ENCODE data around the gene MKRN2. TPM values are rescaled to one million over a fixed set of nuclear protein-coding genes. Genes with fewer than 3 reads are reported as not detected.
"Not testable (repeated sequence)": the region's sequence is repeated elsewhere in the genome, so short reads cannot be mapped to it uniquely, and the experiment has no call there.

Gene MKRN2
- total RNA-seq, 1 experiment from 2014 or later, result 10.8 TPM

DNA sequence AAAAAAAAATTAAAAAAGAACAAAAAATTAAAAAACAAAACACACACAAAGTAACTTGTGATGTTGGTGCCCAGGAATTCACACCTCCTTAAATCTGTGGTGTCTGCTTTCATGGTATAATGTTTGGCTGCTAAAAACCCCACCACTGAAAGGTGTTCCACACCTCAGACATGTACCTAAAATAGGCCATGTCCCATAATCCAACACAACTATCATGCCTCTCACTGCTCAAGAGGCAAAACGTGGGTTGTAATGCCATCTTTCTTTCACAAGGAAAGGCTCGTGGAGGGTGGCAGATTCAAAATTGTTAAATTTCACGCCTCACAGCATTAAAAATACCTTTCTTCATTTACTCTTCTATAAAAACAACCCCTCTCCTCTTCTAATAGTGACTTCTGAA, 29.5 kb downstream of the MKRN2 start:
- no peak for DNase-seq (ENCODE audit: low spot score)

DNA sequence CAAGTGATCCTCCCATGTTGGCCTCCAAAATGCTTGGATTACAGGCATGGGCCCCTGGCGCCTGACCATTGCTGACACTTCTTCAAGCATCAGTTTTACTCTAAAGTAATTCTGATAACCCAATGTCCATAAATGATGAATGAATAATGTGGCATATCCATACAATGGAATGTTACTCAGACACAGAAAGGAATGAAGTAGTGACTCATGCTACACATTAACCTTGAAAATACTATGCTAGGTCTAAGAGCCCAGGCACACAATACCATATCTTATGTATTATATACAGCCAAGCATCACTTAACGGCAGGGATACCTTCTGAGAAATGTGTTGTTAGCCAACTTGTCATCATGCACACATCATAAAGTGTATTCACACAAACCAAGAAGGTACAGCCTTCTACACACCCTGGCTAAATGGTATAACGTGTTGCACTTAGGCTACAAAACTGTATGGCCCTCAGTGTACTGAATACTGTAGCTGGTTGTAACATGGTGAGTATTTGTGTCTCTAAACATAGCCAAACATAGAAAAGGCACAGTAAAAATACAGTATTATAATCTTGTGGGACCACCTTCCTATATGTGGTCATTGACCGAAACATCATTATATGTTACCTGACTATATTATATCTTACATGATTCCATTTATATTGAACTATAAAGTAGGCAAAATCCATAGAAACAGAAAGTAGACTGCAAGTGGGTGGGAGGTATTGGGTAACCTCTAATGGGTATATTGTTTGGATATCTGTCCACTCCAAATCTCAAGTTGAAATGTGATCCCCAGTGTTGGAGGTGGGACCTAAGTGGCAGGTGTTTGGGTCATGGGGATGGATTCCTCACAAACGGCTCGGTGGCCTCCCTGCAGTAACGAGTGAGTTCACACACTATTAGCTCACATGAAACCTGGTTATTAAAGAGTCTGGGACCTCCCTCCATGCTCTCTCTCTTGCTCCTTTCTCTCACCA, 31.4 kb downstream of the MKRN2 start:
- DNase-seq (ENCODE audit: low spot score), result no peak

DNA sequence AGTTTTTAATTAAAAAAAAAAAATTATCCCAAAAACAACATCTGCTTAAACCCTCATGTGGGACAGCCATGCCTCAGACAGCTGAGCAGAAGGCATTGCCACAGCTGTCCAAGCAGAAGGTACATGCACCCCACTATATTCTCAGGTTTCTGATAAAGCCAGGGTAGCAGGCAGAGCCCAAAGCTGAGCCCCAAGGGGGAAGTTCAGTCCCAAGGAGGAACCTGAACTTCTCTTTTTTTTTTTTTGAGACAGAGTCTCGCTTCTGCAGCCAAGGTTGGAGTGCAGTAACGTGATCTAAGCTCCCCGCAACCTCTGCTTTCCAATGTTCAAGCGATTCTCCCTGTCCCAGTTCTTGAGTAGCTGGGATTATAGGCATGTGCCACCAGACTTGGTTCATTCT, 33.2 kb downstream of the MKRN2 start:
- no peak for DNase-seq (ENCODE audit: low spot score)

DNA sequence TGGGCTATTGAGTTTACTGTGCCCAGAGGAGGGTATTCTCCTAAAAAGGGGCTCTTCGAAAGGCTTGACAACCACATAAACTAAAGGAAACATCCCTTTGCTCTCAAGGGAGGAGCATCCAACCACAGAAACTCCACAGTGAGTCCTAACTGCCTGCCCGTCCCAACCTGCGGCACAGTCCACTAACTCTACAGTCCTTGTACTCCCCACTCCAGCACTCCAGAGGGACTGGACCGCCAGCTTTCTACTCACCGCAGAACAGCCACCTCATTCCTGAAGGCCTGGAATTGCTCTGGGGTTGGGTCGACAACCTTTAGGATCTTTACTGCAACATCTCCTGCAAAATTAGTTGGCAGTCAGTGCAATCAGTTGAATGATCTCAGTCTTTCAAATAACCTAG, 34.6 kb downstream of the MKRN2 start:
- no peak for DNase-seq (ENCODE audit: low spot score)

DNA sequence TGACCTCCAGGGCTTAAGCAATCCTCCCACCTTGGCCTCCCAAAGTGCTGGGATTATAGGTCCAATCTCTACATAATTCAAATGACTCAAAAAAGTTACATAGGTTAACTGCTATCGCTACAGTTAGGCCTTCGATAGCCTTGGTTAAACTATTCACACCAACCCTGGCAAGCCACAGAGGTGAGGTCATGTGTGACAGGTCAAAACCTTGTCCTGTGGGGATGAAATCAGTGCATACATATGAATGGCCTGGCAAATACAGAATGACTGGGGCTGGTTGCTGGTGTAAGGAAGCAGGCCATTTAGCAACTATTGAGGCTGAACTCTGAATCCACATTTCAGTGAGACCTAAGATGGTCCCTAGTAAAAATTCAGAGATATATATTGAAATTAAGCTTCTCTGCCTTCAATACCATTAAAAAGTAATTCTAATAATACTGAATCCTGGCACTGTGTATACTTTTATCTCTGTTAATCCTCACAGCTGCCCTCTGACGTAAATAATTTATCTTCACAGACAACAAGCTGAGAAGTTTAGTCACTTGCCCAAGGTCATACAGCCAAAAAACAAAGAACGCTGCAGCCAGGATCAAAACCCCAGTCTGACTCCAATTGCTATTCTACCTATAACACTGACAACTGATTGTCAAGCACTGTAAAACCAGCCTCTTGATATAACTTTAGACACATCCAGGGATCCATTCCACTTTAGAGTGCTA, 35.3 kb downstream of the MKRN2 start:
- DNase-seq (ENCODE audit: low spot score), result no peak

DNA sequence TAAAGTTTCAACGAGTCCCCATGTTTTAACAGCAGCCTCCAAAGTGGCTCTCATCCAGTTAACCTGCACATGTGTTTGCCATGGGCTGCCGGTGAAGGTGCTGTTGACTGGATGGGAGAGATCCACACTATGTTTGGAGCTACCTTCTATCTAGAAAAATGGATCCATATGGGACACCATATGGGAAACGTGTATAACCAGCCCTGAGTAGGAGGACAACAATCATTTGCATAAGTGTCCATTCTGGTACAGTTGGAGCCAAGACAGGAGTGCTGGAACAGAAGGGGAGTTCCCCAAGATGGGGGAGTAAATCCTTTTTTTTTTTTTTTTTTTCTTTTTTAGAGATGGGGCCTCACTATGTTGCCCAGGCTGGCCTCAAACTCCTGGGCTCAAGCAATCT, 36.6 kb downstream of the MKRN2 start:
- no peak for DNase-seq (ENCODE audit: low spot score)

DNA sequence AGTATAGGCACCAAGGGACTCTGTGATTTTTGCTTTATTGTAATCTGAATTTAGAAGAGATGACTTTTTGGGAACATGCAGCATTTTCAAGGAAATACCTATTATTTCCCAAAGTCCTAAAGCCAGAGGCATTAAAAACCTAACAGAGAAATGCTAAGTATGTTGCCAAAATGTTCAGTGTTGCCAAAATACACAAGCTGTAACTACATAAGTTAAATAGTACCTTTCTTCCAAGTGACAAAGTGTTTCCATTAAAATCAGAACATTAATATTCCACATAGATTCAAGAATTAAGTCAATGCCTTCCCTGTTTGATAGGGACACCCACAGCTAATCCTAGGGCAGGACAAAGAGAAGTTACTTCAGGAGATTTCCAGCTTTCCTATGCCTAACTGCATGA, 42.0 kb downstream of the MKRN2 start:
- DNase-seq (ENCODE audit: low spot score), result no peak

DNA sequence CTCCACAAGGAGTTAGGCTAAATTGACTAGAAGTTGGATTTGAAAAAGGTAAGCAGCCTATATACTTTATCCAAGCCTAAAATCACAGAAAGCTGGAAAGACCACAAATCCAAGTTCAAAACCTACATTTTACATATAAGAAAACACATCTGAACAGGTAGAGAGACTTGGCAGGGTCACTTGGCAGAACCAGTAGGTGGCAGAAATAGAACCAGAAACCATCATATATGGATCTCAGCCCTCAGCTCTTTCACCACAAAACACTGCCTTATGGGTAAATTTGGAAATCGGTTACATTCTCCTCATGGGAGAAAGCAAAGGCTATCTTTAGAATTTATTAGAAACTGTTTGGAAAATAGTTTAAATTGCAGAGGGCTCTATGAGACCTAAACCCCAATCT, 44.2 kb downstream of the MKRN2 start:
- DNase-seq (ENCODE audit: low spot score), result no peak

DNA sequence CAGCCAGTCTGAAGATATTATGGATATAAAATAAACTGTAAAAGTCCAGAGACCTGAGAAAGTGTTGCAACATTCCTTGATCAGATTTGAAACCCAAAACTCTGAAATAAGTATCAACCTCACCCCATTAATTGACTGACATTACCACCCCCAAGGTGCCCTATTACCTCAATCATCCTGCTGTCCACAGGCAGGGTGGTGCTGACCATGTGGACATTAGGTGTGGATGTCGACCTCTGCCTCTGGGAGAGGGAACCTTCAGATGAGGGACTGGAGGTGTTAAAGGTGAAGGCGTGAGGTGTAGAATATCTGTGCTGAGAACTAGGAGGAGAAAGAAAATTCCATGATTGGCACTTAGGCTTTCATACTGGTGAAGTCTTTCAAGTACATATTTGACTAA, 47.1 kb downstream of the MKRN2 start:
- no peak for DNase-seq (ENCODE audit: low spot score)

DNA sequence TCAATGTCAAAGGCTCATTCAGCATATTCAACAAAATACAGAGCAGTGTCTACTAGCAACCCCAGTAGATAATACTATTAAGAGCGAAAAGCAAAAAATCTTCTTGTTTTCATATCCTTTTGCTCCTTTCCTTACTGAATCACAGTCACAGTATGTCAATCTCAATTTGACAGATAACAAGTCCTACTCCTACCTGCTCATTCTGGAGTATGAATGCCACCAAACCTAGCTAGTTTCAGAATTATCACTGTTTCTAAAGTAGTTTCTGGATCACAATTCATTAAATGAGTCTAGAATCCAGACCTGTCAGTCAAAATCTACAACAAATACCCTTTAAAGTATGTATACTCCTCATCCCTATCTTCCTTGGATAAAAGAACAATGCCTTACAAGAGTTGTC, 51.5 kb downstream of the MKRN2 start:
- DNase-seq (ENCODE audit: low spot score), result no peak

DNA sequence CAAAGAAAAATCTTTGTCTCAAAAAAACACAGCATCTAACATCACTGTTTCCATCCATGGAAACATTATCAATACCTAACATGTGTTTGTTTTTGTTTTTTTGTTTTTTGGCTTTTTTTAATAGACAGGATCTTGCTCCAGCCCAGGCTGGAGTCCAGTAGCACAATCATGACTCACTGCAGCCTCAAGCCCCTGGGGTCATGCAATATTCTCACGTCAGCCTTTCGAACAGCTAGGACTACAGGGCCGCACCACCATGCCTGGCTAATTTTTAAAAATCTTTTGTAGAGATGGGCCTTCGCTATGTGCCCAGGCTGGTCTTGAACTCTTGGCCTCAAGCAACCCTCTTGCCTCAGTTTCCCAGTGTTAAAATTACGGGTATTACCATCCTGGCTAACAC, 54.2 kb downstream of the MKRN2 start:
- no peak for DNase-seq (ENCODE audit: low spot score)

DNA sequence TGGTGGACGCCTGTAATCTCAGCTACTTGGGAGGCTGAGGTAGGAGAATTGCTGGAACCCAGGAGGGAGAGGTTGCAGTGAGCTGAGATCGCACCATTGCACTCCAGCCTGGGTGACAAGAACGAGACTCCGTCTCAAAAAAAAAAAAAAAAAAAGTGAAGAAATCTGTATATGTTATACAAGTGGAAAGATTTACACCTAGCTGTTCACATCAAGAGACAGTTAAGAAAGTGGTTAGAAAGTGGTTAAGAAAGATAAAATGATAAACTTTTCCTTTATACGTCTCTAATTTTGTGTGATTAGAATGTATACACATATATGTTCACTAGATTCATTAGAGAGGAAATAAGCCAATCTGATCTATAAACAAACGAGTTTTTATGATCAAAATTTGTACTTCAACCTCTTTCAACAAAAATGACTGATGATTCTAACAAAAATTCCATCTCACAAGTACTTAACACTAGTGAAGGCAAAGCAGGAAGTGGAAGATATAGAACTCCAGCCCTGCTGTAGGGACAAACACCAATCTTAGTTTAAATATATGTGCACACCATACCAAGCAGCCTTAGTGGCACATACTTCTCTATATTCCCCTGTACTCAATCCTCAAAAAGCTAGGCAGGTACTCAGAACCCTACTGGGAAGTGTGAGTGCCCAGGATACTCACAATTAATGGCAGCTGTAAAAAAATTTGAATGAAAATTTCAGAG, 55.8 kb downstream of the MKRN2 start:
- no peak for DNase-seq (ENCODE audit: low spot score)

DNA sequence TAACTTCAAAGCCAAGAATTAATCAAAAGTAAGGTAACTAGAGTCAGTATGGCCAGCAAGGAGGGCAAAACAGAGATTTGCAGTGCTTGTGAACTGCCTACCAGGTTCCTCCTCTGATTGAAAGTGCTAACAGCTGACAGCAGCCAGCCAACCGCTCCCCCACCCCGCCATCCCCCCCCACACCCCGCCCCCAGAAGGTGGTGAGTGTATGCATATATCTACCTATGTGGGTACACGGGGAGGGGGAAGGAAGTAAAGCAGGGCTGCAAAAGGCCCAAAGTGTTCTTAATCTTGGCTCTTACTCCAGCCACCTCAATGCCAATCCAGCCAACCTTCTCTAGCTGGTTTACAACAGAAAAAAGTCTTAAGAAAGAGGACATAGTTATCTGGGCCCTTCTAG, 56.4 kb downstream of the MKRN2 start:
- DNase-seq (ENCODE audit: low spot score), result no peak

DNA sequence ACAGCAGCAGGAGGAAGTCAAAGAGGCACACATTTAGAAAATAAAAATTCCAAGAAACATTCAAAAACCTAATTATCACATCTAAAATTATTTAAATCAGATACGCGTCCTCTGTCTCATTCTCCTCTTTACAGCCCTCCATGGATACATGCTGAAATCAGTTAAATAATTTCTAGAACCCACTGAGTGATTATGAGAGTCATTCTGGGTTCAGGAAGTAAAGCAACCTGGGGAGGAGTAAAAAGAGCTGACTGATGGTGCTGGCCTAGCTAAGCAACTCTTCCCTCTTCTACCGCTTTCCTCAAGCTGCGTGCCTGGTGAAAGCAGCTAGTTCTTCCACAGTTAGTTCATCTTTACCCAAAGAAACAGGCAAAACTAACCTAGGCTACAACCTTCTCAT, 58.4 kb downstream of the MKRN2 start:
- DNase-seq (ENCODE audit: low spot score), result no peak

DNA sequence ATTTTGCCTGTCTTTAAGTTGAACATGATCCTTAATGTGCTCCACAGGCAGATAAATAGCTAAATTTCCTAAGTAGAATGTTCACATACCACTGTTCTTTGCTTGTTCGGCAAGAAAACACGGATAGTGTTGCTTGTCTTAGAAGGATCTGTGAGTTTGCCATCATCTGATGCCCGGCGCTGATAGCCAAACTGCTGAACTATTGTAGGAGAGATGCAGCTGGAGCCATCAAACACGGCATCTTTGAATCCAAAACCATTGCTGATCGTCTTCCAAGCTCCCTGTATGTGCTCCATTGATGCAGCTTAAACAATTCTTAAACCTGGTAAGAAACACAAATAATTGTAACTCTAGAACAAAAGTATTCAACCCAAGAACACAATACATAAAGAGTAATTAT, 61.5 kb downstream of the MKRN2 start:
- DNase-seq (ENCODE audit: low spot score), result no peak

DNA sequence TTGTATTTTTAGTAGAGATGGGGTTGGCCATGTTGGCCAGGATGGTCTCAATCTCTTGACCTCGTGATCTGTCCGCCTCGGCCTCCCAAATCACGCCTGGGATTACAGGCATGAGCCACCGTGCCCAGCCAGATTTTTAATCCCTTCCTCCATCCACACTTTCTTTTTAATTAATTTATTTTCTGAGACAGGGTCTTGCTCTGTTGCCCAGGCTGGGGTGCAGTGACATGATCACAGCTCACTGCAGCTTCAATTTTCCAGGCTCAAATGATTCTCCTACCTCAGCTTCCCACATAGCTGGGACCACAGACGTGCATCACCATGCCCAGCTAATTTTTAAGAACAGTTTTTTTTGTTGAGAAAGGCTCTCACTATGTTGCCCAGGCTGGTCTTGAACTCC, 63.4 kb downstream of the MKRN2 start:
- DNase-seq (ENCODE audit: low spot score), result no peak

DNA sequence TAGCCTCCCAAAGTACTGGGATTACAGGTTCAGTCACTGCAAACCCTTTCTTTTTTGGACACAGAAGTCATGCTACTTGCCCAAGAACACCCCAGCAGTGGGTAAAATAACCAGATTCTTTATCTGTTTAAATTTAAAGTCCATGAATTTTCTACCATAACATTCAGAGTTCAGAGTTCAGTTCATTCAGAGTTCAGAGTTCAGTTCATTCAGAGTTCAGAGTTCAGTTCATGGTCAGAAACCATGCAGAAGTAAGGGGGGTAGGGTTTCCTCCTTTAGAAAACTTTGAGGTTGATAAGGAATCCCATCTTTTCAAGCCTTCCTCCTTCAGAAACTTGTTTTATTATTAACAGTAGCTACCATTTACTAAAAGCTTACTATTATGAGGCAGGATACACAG, 63.8 kb downstream of the MKRN2 start:
- DNase-seq (ENCODE audit: low spot score), result no peak

DNA sequence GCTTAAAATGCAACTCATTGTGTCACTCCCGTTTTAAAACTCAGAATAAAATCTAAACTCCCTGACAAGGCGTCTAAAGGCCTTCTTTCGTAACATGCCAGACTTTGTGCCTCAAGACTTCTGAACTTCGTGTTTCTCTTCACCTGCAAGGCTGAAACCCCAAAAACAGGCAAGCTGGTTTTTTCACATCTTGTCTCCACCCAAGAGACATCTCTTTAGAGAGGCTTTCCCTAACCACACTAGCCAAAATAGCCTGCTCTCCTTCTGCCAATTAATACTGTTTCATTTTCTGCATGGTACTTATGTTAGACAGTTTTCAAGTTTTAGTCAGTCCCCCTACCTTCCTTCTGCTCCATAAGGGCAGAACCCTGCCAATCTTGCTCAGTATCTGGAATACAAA, 65.4 kb downstream of the MKRN2 start:
- no peak for DNase-seq (ENCODE audit: low spot score)

DNA sequence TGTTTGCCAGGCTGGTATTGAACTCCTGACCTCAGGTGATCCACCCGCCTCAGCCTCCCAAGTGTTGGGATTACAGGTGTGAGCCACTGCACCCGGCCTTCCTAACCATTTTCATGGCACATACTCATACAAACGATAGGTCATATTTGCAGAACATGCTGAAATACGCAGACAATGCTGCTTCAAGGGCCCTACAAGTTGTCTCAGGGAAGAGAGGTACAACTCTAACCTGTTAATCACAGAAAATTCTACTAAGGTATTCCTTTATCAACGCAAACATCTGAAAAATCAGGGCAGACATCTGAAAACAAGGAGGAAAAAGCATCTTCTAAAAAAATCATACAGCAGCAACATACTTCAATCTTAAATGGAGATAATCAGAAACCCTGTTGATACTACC, 67.2 kb downstream of the MKRN2 start:
- DNase-seq (ENCODE audit: low spot score), result no peak

DNA sequence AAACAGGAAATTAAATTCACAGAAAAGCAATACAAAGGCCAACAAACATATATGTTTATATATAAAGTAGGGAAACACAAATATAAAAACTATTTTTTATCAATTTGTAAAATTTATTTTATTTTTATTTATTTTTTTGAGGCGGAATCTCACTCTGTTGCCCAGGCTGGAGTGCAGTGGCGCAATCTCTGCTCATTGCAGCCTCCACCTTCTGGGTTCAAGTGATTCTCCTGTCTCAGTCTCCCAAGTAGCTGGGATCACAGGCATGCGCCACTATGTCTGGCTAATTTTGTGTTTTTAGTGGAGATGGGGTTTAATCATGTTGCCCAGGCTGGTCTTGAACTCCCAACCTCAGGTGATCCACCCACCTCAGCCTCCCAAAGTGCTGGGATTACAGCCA, 68.1 kb downstream of the MKRN2 start:
- not testable (repeated sequence) for DNase-seq (ENCODE audit: low spot score)

DNA sequence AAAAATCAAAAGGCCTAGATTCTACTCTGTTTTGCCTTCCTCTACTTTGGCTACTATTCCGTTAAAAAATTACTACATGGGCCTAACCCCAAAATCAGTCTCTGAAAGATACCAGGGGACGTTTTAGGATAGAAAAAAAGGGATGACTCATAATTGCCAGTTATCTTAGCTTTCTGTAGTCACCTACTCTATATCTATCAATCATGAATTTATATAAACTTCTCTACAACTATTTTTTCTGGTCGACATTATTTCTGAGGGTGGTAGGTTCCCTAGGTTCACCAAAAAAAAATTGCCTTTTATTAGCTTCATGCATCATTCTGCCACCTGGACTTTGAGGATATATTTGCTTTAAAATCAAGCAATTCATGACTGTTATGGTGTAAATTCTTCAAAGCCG, 70.5 kb downstream of the MKRN2 start:
- no peak for DNase-seq (ENCODE audit: low spot score)

DNA sequence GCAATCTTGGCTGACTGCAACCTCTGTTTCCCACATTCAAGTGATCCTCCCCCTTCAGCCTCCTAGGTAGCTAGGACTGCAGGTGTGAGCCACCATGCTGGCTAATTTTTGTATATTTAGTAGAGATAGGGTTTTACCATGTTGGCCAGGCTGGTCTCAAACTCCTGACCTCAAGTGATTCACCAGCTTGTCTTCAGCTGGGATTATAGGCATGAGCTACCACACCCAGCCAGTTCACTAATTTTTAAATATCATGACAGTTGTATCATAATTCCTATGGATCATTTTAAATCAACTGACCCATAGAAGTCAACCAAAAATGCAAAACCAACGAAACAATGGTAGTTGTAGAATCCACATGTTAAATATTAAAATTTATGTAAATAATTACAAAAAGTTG, 71.9 kb downstream of the MKRN2 start:
- no peak for DNase-seq (ENCODE audit: low spot score)

Data from HT-29 (cell line).